Endometrial microvascular endothelial cells (primary cell): ENCODE data around the gene ADGRV1. TPM values are rescaled to one million over a fixed set of nuclear protein-coding genes. Genes with fewer than 3 reads are reported as not detected.
"Not testable (repeated sequence)": the region's sequence is repeated elsewhere in the genome, so short reads cannot be mapped to it uniquely, and the experiment has no call there.

Experiments used
- in situ Hi-C: cut with HindIII; loops from 2 replicates; pipeline ENCODE4 v1.10.0; 2017; ENCODE audit warnings: low sequenced_read_pairs, low pct_unique_long_range_greater_than_20kb; ENCODE audit errors: inconsistent ontology term
- total RNA-seq: library from RNA; depleted of rRNA; stranded (reverse); fragments of >200 nt; gene quantifications from one replicate; pipeline ENCODE4 v1.2.3, GENCODE V29; 2015; ENCODE audit errors: inconsistent ontology term

ADGRV1 gene
- total RNA-seq, 1 donor from 2014 or later: not detected

- in situ Hi-C loops: no loop called here
These were observed 79.1 kb downstream of the ADGRV1 start for GRCh38 chr5:90637731-90638130.

- in situ Hi-C loops: no loop called here
These were observed 80.3 kb downstream of the ADGRV1 start for GRCh38 chr5:90638878-90639277.

- in situ Hi-C loops: no loop called here
These were observed 82.0 kb downstream of the ADGRV1 start for GRCh38 chr5:90640484-90641059.

GRCh38 chr5:90641528-90641927 is 82.9 kb downstream of the ADGRV1 start:
- in situ Hi-C loops: no loop called here

- in situ Hi-C loops: no loop called here
These were observed 84.2 kb downstream of the ADGRV1 start for GRCh38 chr5:90642706-90643229.

GRCh38 chr5:90644132-90644531 is 85.5 kb downstream of the ADGRV1 start:
- in situ Hi-C loops: no loop called here

- in situ Hi-C loops: no loop called here
These were observed 86.5 kb downstream of the ADGRV1 start for GRCh38 chr5:90645024-90645610.

- in situ Hi-C loops: no loop called here
These were observed 92.2 kb downstream of the ADGRV1 start for GRCh38 chr5:90650767-90651166.

- in situ Hi-C loops: no loop called here
These were observed 95.6 kb downstream of the ADGRV1 start for GRCh38 chr5:90654215-90654614.

- in situ Hi-C loops: no loop called here
These were observed 96.8 kb downstream of the ADGRV1 start for GRCh38 chr5:90655423-90655822.

GRCh38 chr5:90657030-90657429 is 98.4 kb downstream of the ADGRV1 start:
- in situ Hi-C loops: no loop called here

GRCh38 chr5:90657788-90658187 is 99.2 kb downstream of the ADGRV1 start:
- in situ Hi-C loops: no loop called here

GRCh38 chr5:90658620-90659019 is 100.0 kb downstream of the ADGRV1 start:
- in situ Hi-C loops: no loop called here

- in situ Hi-C loops: not testable (repeated sequence)
These were observed 109.5 kb downstream of the ADGRV1 start for GRCh38 chr5:90668079-90668565.

GRCh38 chr5:90675222-90675621 is 116.6 kb downstream of the ADGRV1 start:
- in situ Hi-C loops: no loop called here

GRCh38 chr5:90680921-90681563 is 122.4 kb downstream of the ADGRV1 start:
- in situ Hi-C loops: no loop called here

GRCh38 chr5:90682278-90682677 is 123.7 kb downstream of the ADGRV1 start:
- in situ Hi-C loops: no loop called here

- in situ Hi-C loops: no loop called here
These were observed 126.9 kb downstream of the ADGRV1 start for GRCh38 chr5:90685425-90686022.

GRCh38 chr5:90686363-90686762 is 127.8 kb downstream of the ADGRV1 start:
- in situ Hi-C loops: not testable (repeated sequence)

- in situ Hi-C loops: not testable (repeated sequence)
These were observed 128.9 kb downstream of the ADGRV1 start for GRCh38 chr5:90687458-90687857.
